Endothelial cell of umbilical vein (primary cell): ENCODE results near the gene PLEKHA7. TPM values are rescaled to one million over a fixed set of nuclear protein-coding genes. Genes with fewer than 3 reads are reported as not detected.

Experiments
- BruUV-seq: library from RNA; stranded (reverse); fragments of 400-500 nt; replicated peaks from 2 replicates; lab custom pipeline; 2021; lab: Mats Ljungman, UMichigan
- CTCF ChIA-PET: fragments of 300-600, 350-600 bp; sonication (Branson Sonifier 250); formaldehyde crosslinking; loops from one replicate; lab custom pipeline; 2021; ENCODE audit warnings: antibody characterized with exemption, inconsistent platforms; lab: Charles Lee
- POLR2A ChIA-PET: fragments of 300-600, 350-600 bp; sonication (Branson Sonifier 250); formaldehyde crosslinking; loops from one replicate; lab custom pipeline; 2021; ENCODE audit warnings: antibody characterized with exemption, inconsistent platforms; lab: Charles Lee
- DNase-seq: peaks from one replicate; pipeline ENCODE4 v3.0.0-alpha.2; 2011; ENCODE audit warnings: low read depth, low spot score
- FAIRE-seq: peaks from 2 replicates; lab custom pipeline; 2011; peaks lifted over from hg19 to GRCh38; lab: Jason Lieb, UNC
- H2AFZ ChIP-seq: 2 replicates; pipeline ENCODE4 v1.6.0; 2012; ENCODE audit warnings: low read depth, low read length, control low read depth, inconsistent platforms
- H3K27ac ChIP-seq: 2 replicates; pipeline ENCODE4 v1.5.1; 2011; ENCODE audit warnings: low read depth, mild to moderate bottlenecking, control low read depth, low read length, moderate library complexity; ENCODE audit not compliant: insufficient read depth
- H3K27me3 ChIP-seq, 2 experiments: 2 replicates each; pipeline versions ENCODE4 v1.6.0 to v1.6.1; 2011; ENCODE audit warnings: low read length in 2 of 2, mixed read lengths in 1 of 2; ENCODE audit not compliant: control insufficient read depth in 2 of 2, insufficient read depth in 2 of 2
- H3K36me3 ChIP-seq, 2 experiments: 2 replicates in 1 of 2; 3 replicates in 1 of 2; pipeline ENCODE4 v1.5.1; 2011; ENCODE audit warnings: low read length in 2 of 2, mild to moderate bottlenecking in 1 of 2, moderate library complexity in 1 of 2; ENCODE audit not compliant: control insufficient read depth in 2 of 2, insufficient read depth in 2 of 2; ENCODE audit errors: extremely low read depth in 1 of 2
- H3K4me1 ChIP-seq: 3 replicates; pipeline ENCODE4 v1.5.1; 2011; ENCODE audit warnings: mild to moderate bottlenecking, low read length; ENCODE audit not compliant: control insufficient read depth, insufficient read depth; ENCODE audit errors: extremely low read depth
- H3K4me2 ChIP-seq: 2 replicates; pipeline ENCODE4 v1.6.1; 2011; ENCODE audit warnings: low read length, control low read depth, mixed read lengths; ENCODE audit not compliant: insufficient read depth
- H3K4me3 ChIP-seq, 3 experiments: fragments of 200-600 bp in 1 of 3; sonication (generic), shearing (Covaris generic) in 1 of 3; replicated peaks in 1 of 3; 2 replicates each; pipeline ENCODE4 v1.5.1; 2011 to 2016; ENCODE audit warnings: control low read depth in 3 of 3, low read length in 3 of 3, mild to moderate bottlenecking in 2 of 3, inconsistent platforms in 1 of 3, low read depth in 1 of 3, moderate library complexity in 1 of 3; ENCODE audit not compliant: insufficient read depth in 1 of 3
- H3K79me2 ChIP-seq: 2 replicates; pipeline ENCODE4 v1.6.0; 2012; ENCODE audit warnings: low read length, inconsistent platforms; ENCODE audit not compliant: control insufficient read depth, insufficient read depth
- H3K9ac ChIP-seq: replicated peaks from 2 replicates; pipeline ENCODE3; 2011; ENCODE audit warnings: low read length, control low read depth; ENCODE audit not compliant: insufficient read depth; ENCODE audit errors: extremely low read depth
- H3K9me1 ChIP-seq: replicated peaks from 3 replicates; pipeline ENCODE4 v1.6.0; 2011; ENCODE audit warnings: mild to moderate bottlenecking, low read length; ENCODE audit not compliant: control insufficient read depth, insufficient read depth; ENCODE audit errors: extremely low read depth
- H3K9me3 ChIP-seq: replicated peaks from 2 replicates; pipeline ENCODE4 v1.5.1; 2012; ENCODE audit warnings: low read length, inconsistent platforms; ENCODE audit not compliant: control insufficient read depth, insufficient read depth
- H4K20me1 ChIP-seq: replicated peaks from 2 replicates; pipeline ENCODE3; 2011; ENCODE audit warnings: mild to moderate bottlenecking, low read length; ENCODE audit not compliant: control insufficient read depth, insufficient read depth; ENCODE audit errors: extremely low read depth
- CTCF ChIP-seq, 2 donors: IDR thresholded peaks; 1 replicate in 1 of 2; 2 replicates in 1 of 2; pipeline ENCODE4 v1.5.1; 2011; ENCODE audit warnings: low read length in 2 of 2, mild to moderate bottlenecking in 2 of 2, moderate library complexity in 2 of 2, control low read depth in 1 of 2, inconsistent platforms in 1 of 2, low read depth in 1 of 2; ENCODE audit not compliant: insufficient read depth in 1 of 2; ENCODE audit errors: extremely low read depth in 1 of 2
- EZH2 ChIP-seq: IDR thresholded peaks from 2 replicates; pipeline ENCODE4 v1.6.1; 2012; ENCODE audit warnings: borderline replicate concordance, low read depth, mild to moderate bottlenecking, moderate library complexity, low read length, inconsistent platforms; ENCODE audit not compliant: severe bottlenecking
- FOS ChIP-seq: IDR thresholded peaks from 2 replicates; pipeline ENCODE4 v1.6.1; 2011; ENCODE audit warnings: mild to moderate bottlenecking, low read length, moderate library complexity, borderline replicate concordance; ENCODE audit not compliant: insufficient read depth
- GATA2 ChIP-seq: IDR thresholded peaks from 2 replicates; pipeline ENCODE4 v1.7.0; 2011; ENCODE audit warnings: low read depth, mild to moderate bottlenecking, moderate library complexity, mixed read lengths, low read length; ENCODE audit not compliant: insufficient read length, insufficient read depth
- JUN ChIP-seq: IDR thresholded peaks from 2 replicates; pipeline ENCODE4 v1.6.1; 2011; ENCODE audit warnings: borderline replicate concordance, low read depth; ENCODE audit not compliant: insufficient read length, insufficient read depth
- MYC ChIP-seq: IDR thresholded peaks from one replicate; pipeline ENCODE4 v1.6.1; 2011; ENCODE audit warnings: mild to moderate bottlenecking, low read depth, low read length
- POLR2A ChIP-seq: IDR thresholded peaks from 2 replicates; pipeline ENCODE4 v1.6.1; 2012; ENCODE audit warnings: low read depth, mild to moderate bottlenecking, control low read depth, low read length
- POLR2AphosphoS5 ChIP-seq: IDR thresholded peaks from 2 replicates; pipeline ENCODE4 v1.6.1; 2012; ENCODE audit warnings: low read depth, mild to moderate bottlenecking, control low read depth, low read length, moderate library complexity; ENCODE audit not compliant: insufficient read depth
- dilution Hi-C: fragments of 300-500 bp; cut with MboI; formaldehyde crosslinking; loops from one replicate; pipeline ENCODE4 v1.15.0; 2019; ENCODE audit warnings: low sequenced_read_pairs; ENCODE audit not compliant: extremely low pct_ligation_motif_present
- intact Hi-C: fragments of 100-400 bp; cut with micrococcal nuclease; formaldehyde crosslinking; loops from one replicate; pipeline ENCODE4 v1.10.0; 2022
- polyA plus RNA-seq, 4 experiments: library from polyadenylated mRNA; depleted of rRNA in 3 of 4; stranded (reverse) in 3 of 4; unstranded in 1 of 4; fragments of >200 nt; gene quantifications; 2 replicates each; pipeline versions ENCODE4 v1.2.1 to v1.2.3, GENCODE V29; 2011 to 2012; ENCODE audit warnings: missing spikeins in 1 of 4
- total RNA-seq: library from RNA; stranded (reverse); gene quantifications from 2 replicates; pipeline ENCODE4 v1.2.3, GENCODE V29; 2021
- TF ChIP-seq, protein P1 (sequence below): IDR thresholded peaks from 2 replicates; pipeline ENCODE4 v1.6.1; 2011; ENCODE audit not compliant: insufficient read depth, insufficient read length

The PLEKHA7 gene
- total and polyA plus RNA-seq, 2 donors (not counting 3 experiments of a cell fraction or from before 2014, with no cell fraction given) = 1.7 to 3.8 TPM

GRCh38 chr11:16817351-16817750, 196.9 kb downstream of the PLEKHA7 start:
- dilution Hi-C loops = no loop called here
- no peaks in the 10 kb centered on the region for H3K9me1 ChIP-seq

More at GRCh38 chr11:16817351-16817750, 196.9 kb downstream of the PLEKHA7 start:
- no peak overlapping the region for H3K27ac ChIP-seq
- H3K4me3 ChIP-seq = no peak overlapping the region
- intact Hi-C loops = no loop called here
- FAIRE-seq (no peak), DNase-seq (no peak)
- TF ChIP-seq MYC = no peak
- no peak for TF ChIP-seq JUN
- TF ChIP-seq EZH2 = no peak
- TF ChIP-seq, protein P1, sequence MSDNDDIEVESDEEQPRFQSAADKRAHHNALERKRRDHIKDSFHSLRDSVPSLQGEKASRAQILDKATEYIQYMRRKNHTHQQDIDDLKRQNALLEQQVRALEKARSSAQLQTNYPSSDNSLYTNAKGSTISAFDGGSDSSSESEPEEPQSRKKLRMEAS = no peak
- TF ChIP-seq CTCF (IDR thresholded peaks at IDR 0.05; ENCODE audit: extremely low read depth in 1 of 2, insufficient read depth in 1 of 2, low read depth in 1 of 2, low read length in 2 of 2) = no peak
- TF ChIP-seq POLR2A = no peak
- TF ChIP-seq POLR2AphosphoS5 = no peak
- no peak for TF ChIP-seq GATA2
- no peak for TF ChIP-seq FOS
- no peaks in the 10 kb centered on the region for H3K4me1 ChIP-seq
- no peaks in the 10 kb centered on the region for H3K36me3 ChIP-seq
- CTCF ChIA-PET = interaction anchor here (0.8 to 7.5 kb wide), 2 partner anchors 32 to 246 kb away, joined by 4 to 135 read pairs; no protein-coding TSS in a partner anchor
- H4K20me1 ChIP-seq = no peaks in the 10 kb centered on the region
- no peaks in the 10 kb centered on the region for H3K79me2 ChIP-seq
- H2AFZ ChIP-seq = no peak overlapping the region
- POLR2A ChIA-PET = interaction anchor here (0.5 kb wide), 1 partner anchor 256 kb away, joined by 4 read pairs; no protein-coding TSS in a partner anchor
- no peaks in the 10 kb centered on the region for H3K9me3 ChIP-seq
- H3K4me2 ChIP-seq = no peak overlapping the region
- BruUV-seq = no TSS peak
- H3K9ac ChIP-seq = no peak overlapping the region
- H3K27me3 ChIP-seq = no peaks in the 10 kb centered on the region
